K562 (cell line): Measurements from ENCODE around the gene DOK7. TPM values are rescaled to one million over a fixed set of nuclear protein-coding genes. Genes with fewer than 3 reads are reported as not detected.

Source experiments
- ATAC-seq: fragments of 200-7000 bp; cut with Tn5 transposase; 3 replicates; pipeline ENCODE4 v1.9.1; 2020; ENCODE audit warnings: moderate library complexity
- BruUV-seq: library from RNA; stranded (reverse); fragments of 400-500 nt; replicated peaks from 2 replicates; lab custom pipeline; 2021; lab: Mats Ljungman, UMichigan
- CTCF ChIA-PET: fragments of 300-600 bp; formaldehyde crosslinking; extraction: SDS; loops from one replicate; lab custom pipeline; 2021; ENCODE audit warnings: low intra/inter-chr PET ratio; lab: Yijun Ruan, JAX
- POLR2A ChIA-PET: fragments of 300-600, 350-650 bp; sonication (Branson Sonifier 250); formaldehyde crosslinking; extraction: SDS; loops from one replicate; lab custom pipeline; 2021; ENCODE audit warnings: antibody characterized with exemption, inconsistent platforms; lab: Yijun Ruan, JAX
- DNase-seq, 4 experiments: peaks; one replicate each; pipeline versions ENCODE4 v3.0.0 to v3.0.0-alpha.2; 2011 to 2018; ENCODE audit warnings: low spot score in 3 of 4, mixed read lengths in 3 of 4; ENCODE audit errors: extremely low read depth in 1 of 4
- FAIRE-seq: peaks from 2 replicates; lab custom pipeline; 2011; peaks lifted over from hg19 to GRCh38; lab: Jason Lieb, UNC
- H2AFZ ChIP-seq: 2 replicates; pipeline ENCODE4 v1.6.0; 2011; ENCODE audit warnings: low read depth, low read length, control low read depth, inconsistent platforms
- H3K27ac ChIP-seq: fragments of 200-600 bp; 3 replicates; pipeline ENCODE4 v1.8.0; 2011; ENCODE audit warnings: low read depth, mild to moderate bottlenecking, control low read depth, inconsistent platforms, low read length, moderate library complexity, mixed read lengths; ENCODE audit errors: extremely low read depth
- H3K27me3 ChIP-seq, 2 experiments: fragments of 300-600 bp in 1 of 2; 2 replicates in 1 of 2; 3 replicates in 1 of 2; pipeline versions ENCODE4 v1.6.0 to v1.8.0; 2011; ENCODE audit warnings: inconsistent platforms in 2 of 2, low read length in 2 of 2, mild to moderate bottlenecking in 1 of 2, mixed read lengths in 1 of 2, moderate library complexity in 1 of 2; ENCODE audit not compliant: control insufficient read depth in 2 of 2, insufficient read depth in 2 of 2
- H3K36me3 ChIP-seq: fragments of 300-600 bp; 3 replicates; pipeline ENCODE4 v1.8.0; 2011; ENCODE audit warnings: mild to moderate bottlenecking, low read length, inconsistent platforms; ENCODE audit not compliant: control insufficient read depth, insufficient read depth
- H3K4me1 ChIP-seq, 2 experiments: fragments of 200-600 bp in 1 of 2; replicated peaks in 1 of 2; 2 replicates in 1 of 2; 3 replicates in 1 of 2; pipeline versions ENCODE4 v1.5.1 to v1.8.0; 2011; ENCODE audit warnings: inconsistent platforms in 2 of 2, low read length in 2 of 2, mild to moderate bottlenecking in 1 of 2, mixed read lengths in 1 of 2, moderate library complexity in 1 of 2; ENCODE audit not compliant: control insufficient read depth in 2 of 2, insufficient read depth in 2 of 2
- H3K4me2 ChIP-seq: 2 replicates; pipeline ENCODE4 v1.6.1; 2011; ENCODE audit warnings: low read length, control low read depth, inconsistent platforms, mixed read lengths; ENCODE audit not compliant: insufficient read depth
- H3K4me3 ChIP-seq: fragments of 200-600 bp; sonication (generic), shearing (Covaris generic); 2 replicates; pipeline ENCODE4 v1.5.1; 2016; ENCODE audit warnings: control low read depth, inconsistent platforms
- H3K79me2 ChIP-seq: fragments of 200-600 bp; 3 replicates; pipeline ENCODE4 v1.8.0; 2011; ENCODE audit warnings: low read length, inconsistent platforms; ENCODE audit not compliant: control insufficient read depth, insufficient read depth
- H3K9ac ChIP-seq, 2 experiments: 2 replicates each; pipeline versions ENCODE4 v1.6.0 to v1.6.1; 2011; ENCODE audit warnings: low read depth in 2 of 2, low read length in 2 of 2, control low read depth in 1 of 2, inconsistent platforms in 1 of 2, mild to moderate bottlenecking in 1 of 2, mixed read lengths in 1 of 2; ENCODE audit not compliant: insufficient read depth in 1 of 2
- H3K9me1 ChIP-seq: one replicate; pipeline ENCODE4 v1.6.0; 2011; ENCODE audit warnings: inconsistent platforms, mild to moderate bottlenecking, low read length, moderate library complexity; ENCODE audit not compliant: control insufficient read depth, insufficient read depth
- H3K9me3 ChIP-seq: replicated peaks from 2 replicates; pipeline ENCODE4 v1.5.1; 2011; ENCODE audit warnings: low read depth, low read length, inconsistent platforms; ENCODE audit not compliant: control insufficient read depth, insufficient read depth
- H4K20me1 ChIP-seq: replicated peaks from 2 replicates; pipeline ENCODE4 v1.6.1; 2011; ENCODE audit warnings: low read length, inconsistent platforms, mixed read lengths; ENCODE audit not compliant: control insufficient read depth, insufficient read depth
- BRD4 ChIP-seq: fragments of 200-600 bp; sonication (generic); IDR thresholded peaks from 2 replicates; pipeline ENCODE4 v1.6.1; 2017; ENCODE audit warnings: inconsistent platforms
- ELF1 ChIP-seq: fragments of 200-800 bp; sonication (Bioruptor generic); IDR thresholded peaks from 2 replicates; pipeline ENCODE4 v1.6.1; 2016; ENCODE audit warnings: missing genetic modification characterization, missing compliant biosample characterization
- KDM2B ChIP-seq: fragments of 250-450 bp; sonication (Bioruptor Pico); IDR thresholded peaks from 2 replicates; pipeline ENCODE4 v1.8.0; 2021; ENCODE audit warnings: mild to moderate bottlenecking, moderate library complexity
- NONO ChIP-seq, 2 experiments: fragments of 200-400 bp in 1 of 2; fragments of 450-650 bp in 1 of 2; formaldehyde crosslinking in 1 of 2; IDR thresholded peaks; 2 replicates each; pipeline ENCODE4 v1.6.1; 2017; ENCODE audit warnings: low read depth in 2 of 2, mild to moderate bottlenecking in 2 of 2, moderate library complexity in 2 of 2, low read length in 1 of 2
- SMAD2 ChIP-seq: fragments of 150-350 bp; IDR thresholded peaks from 2 replicates; pipeline ENCODE4 v1.6.1; 2014; ENCODE audit warnings: low read depth, mild to moderate bottlenecking, low read length
- SMARCB1 ChIP-seq: IDR thresholded peaks from 2 replicates; pipeline ENCODE4 v1.6.1; 2011; ENCODE audit warnings: improper control_type of control experiment, low read depth; ENCODE audit not compliant: insufficient read length
- TEAD4 ChIP-seq, 2 experiments: sonication (generic) in 1 of 2; formaldehyde crosslinking in 1 of 2; IDR thresholded peaks; 2 replicates each; pipeline versions ENCODE4 v1.6.1 to v1.8.0; 2012 to 2022; ENCODE audit warnings: borderline replicate concordance in 1 of 2, inconsistent platforms in 1 of 2, low read length in 1 of 2, mild to moderate bottlenecking in 1 of 2, missing genetic modification reagents in 1 of 2
- XRCC3 ChIP-seq: fragments of 450-650 bp; IDR thresholded peaks from 2 replicates; pipeline ENCODE4 v1.6.1; 2017; ENCODE audit warnings: mild to moderate bottlenecking, moderate library complexity
- ZNF778 ChIP-seq: fragments of 450-650 bp; formaldehyde crosslinking; IDR thresholded peaks from 2 replicates; pipeline ENCODE4 v1.4.0; 2020; ENCODE audit warnings: mild to moderate bottlenecking, moderate library complexity
- WGBS: fragments of 100-300 bp; shearing (Covaris generic); methylation state at CpG from one replicate; pipeline ENCODE4 v1.1.6; 2016; ENCODE audit warnings: low coverage, mixed read lengths; ENCODE audit not compliant: insufficient coverage; ENCODE audit errors: missing lambda C conversion rate; 5-methylcytosine and 5-hydroxymethylcytosine counted together
- in situ Hi-C: fragments of 300-500 bp; cut with MboI; formaldehyde crosslinking; loops from 4 replicates; pipeline ENCODE4 v1.15.0; 2018; ENCODE audit warnings: inconsistent platforms, mixed read lengths
- intact Hi-C: fragments of 100-400 bp; cut with micrococcal nuclease; formaldehyde crosslinking; loops from 2 replicates; pipeline ENCODE4 v1.14.2; 2022
- polyA plus RNA-seq, 8 experiments: library from polyadenylated mRNA; depleted of rRNA in 4 of 8; stranded (reverse) in 5 of 8; unstranded in 3 of 8; fragments of >200 nt; fragmentation: Nextera tagmentation in 2 of 8; fragmentation: Illumina TruSeq in 1 of 8; extraction: Ambion mirVana in 2 of 8; extraction: Trizol in 1 of 8; gene quantifications; 2 replicates each; pipeline versions ENCODE4 v1.2.1 to v1.2.3, GENCODE V29; 2011 to 2014; ENCODE audit warnings: inconsistent platforms in 1 of 8, missing spikeins in 1 of 8
- total RNA-seq, 7 experiments: library from RNA; depleted of rRNA in 6 of 7; stranded (reverse); fragments of >200 nt in 6 of 7; fragmentation: Illumina TruSeq in 2 of 7; extraction: Trizol in 2 of 7; gene quantifications; 2 replicates each; pipeline versions ENCODE4 v1.2.1 to v1.2.3, GENCODE V29; 2011 to 2021; ENCODE audit warnings: low replicate concordance in 1 of 7
- TF ChIP-seq, protein P1 (sequence below): fragments of 450-650 bp; IDR thresholded peaks from 2 replicates; pipeline ENCODE4 v1.6.1; 2017; ENCODE audit warnings: mild to moderate bottlenecking, moderate library complexity
- TF ChIP-seq, protein P2 (sequence below): sonication (generic); formaldehyde crosslinking; IDR thresholded peaks from 2 replicates; pipeline ENCODE4 v1.9.0; 2022; ENCODE audit warnings: mild to moderate bottlenecking, missing genetic modification reagents
- TF ChIP-seq, protein P3 (sequence below): fragments of 250-450 bp; sonication (Bioruptor Pico); IDR thresholded peaks from 2 replicates; pipeline ENCODE4 v1.8.0; 2022; ENCODE audit warnings: moderate library complexity, mild to moderate bottlenecking, inconsistent platforms

DOK7 gene
- total and polyA plus RNA-seq, 9 of the 15 experiments (the other 6 are each of a cell fraction or from before 2014, with no cell fraction given), result not detected

GRCh38 chr4:3486541-3487540 lies 23.7 kb downstream of the DOK7 start:
- peaks cover 0 to 49% of the 10 kb centered on the region in 2 experiments; a peak in 2 of 5 replicates for H3K4me1 ChIP-seq
- POLR2A ChIA-PET, result no interaction called here
- no peaks in the 10 kb centered on the region for H3K36me3 ChIP-seq
- H2AFZ ChIP-seq, result no peak overlapping the region
- no peaks in the 10 kb centered on the region for H3K79me2 ChIP-seq
- peaks cover 17 to 78% of the 10 kb centered on the region in 2 experiments; a peak in 4 of 5 replicates for H3K27me3 ChIP-seq
- no peak overlapping the region for H3K4me3 ChIP-seq
- no peak for FAIRE-seq
- ATAC-seq, result peak; percentile 23
- TF ChIP-seq TEAD4 (IDR thresholded peaks at IDR 0.05; ENCODE audit: low read length) (no peak), TEAD4 (CRISPR knock-in tag; IDR thresholded peaks at IDR 0.05; ENCODE audit: borderline replicate concordance) (peak; percentile 27; the same call in 1 of the 2 replicates), BRD4 (no peak), KDM2B (CRISPR knock-in tag) (no peak), XRCC3 (no peak), ELF1 (tag) (no peak), SMAD2 (no peak), NONO (IDR thresholded peaks at IDR 0.05; ENCODE audit: low read depth in 2 of 2, low read length in 1 of 2) (no peak), SMARCB1 (no peak), ZNF778 (CRISPR knock-in tag) (no peak)
- TF ChIP-seq, protein P1, sequence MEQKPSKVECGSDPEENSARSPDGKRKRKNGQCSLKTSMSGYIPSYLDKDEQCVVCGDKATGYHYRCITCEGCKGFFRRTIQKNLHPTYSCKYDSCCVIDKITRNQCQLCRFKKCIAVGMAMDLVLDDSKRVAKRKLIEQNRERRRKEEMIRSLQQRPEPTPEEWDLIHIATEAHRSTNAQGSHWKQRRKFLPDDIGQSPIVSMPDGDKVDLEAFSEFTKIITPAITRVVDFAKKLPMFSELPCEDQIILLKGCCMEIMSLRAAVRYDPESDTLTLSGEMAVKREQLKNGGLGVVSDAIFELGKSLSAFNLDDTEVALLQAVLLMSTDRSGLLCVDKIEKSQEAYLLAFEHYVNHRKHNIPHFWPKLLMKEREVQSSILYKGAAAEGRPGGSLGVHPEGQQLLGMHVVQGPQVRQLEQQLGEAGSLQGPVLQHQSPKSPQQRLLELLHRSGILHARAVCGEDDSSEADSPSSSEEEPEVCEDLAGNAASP, result no peak
- TF ChIP-seq, protein P2, sequence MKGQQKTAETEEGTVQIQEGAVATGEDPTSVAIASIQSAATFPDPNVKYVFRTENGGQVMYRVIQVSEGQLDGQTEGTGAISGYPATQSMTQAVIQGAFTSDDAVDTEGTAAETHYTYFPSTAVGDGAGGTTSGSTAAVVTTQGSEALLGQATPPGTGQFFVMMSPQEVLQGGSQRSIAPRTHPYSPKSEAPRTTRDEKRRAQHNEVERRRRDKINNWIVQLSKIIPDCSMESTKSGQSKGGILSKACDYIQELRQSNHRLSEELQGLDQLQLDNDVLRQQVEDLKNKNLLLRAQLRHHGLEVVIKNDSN (CRISPR knock-in tag), result 0 out of 2 replicates have a peak, but pooled peaks have one; percentile 30
- TF ChIP-seq, protein P3, sequence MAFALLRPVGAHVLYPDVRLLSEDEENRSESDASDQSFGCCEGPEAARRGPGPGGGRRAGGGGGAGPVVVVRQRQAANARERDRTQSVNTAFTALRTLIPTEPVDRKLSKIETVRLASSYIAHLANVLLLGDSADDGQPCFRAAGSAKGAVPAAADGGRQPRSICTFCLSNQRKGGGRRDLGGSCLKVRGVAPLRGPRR, result no peak
- H3K4me2 ChIP-seq, result no peak overlapping the region
- no peak for DNase-seq
- H3K9ac ChIP-seq, result no peak overlapping the region
- in situ Hi-C loops (no loop called here), intact Hi-C loops (no loop called here)
- peaks cover 22% of the 10 kb centered on the region for H4K20me1 ChIP-seq
- no TSS peak for BruUV-seq
- H3K9me1 ChIP-seq, result no peaks in the 10 kb centered on the region
- H3K27ac ChIP-seq, result no peak overlapping the region
- H3K9me3 ChIP-seq, result no peaks in the 10 kb centered on the region
- CTCF ChIA-PET, result no interaction called here
- WGBS, result 4% methylated on average over 21 of the region's 25 CpGs
